Measurements from ENCODE around the gene SLC6A12. TPM values are rescaled to one million over a fixed set of nuclear protein-coding genes. Genes with fewer than 3 reads are reported as not detected.

The SLC6A12 gene
- total RNA-seq, 4 donors from 2014 or later: 0.17 to 0.78 (median 0.34) TPM; not detected in 1

GRCh38 chr12:195156-195555, 18.8 kb downstream of the SLC6A12 start:
- Histone ChIP-seq H3K4me3 (no peak overlapping the region), H3K27me3 (peaks cover 0 to 82% (median 4%) of the 10 kb centered on the region in 4 donors), H3K4me1 (peaks cover 0 to 5% (median 0%) of the 10 kb centered on the region in 4 donors), H3K27ac (replicated peaks in 1 of 4) (no peak overlapping the region), H3K36me3 (no peaks in the 10 kb centered on the region), H3K9me3 (no peaks in the 10 kb centered on the region)
- DNase-seq (ENCODE audit: extremely low spot score): no peak
- intact Hi-C loops (cut with DNase I): no loop called here
- no peak for TF ChIP-seq CTCF (IDR thresholded peaks at IDR 0.05)
- TF ChIP-seq POLR2AphosphoS5 (IDR thresholded peaks at IDR 0.05): no peak
- no peak for TF ChIP-seq POLR2A (IDR thresholded peaks at IDR 0.05; ENCODE audit: low read depth)
- TF ChIP-seq EP300 (IDR thresholded peaks at IDR 0.05): no peak
- WGBS: 43% methylated on average over 5 of the region's 5 CpGs

- Histone ChIP-seq H3K27me3 (peaks cover 0 to 84% (median 4%) of the 10 kb centered on the region in 4 donors), H3K27ac (replicated peaks in 1 of 4) (no peak overlapping the region), H3K9me3 (no peaks in the 10 kb centered on the region), H3K4me3 (no peak overlapping the region), H3K36me3 (no peaks in the 10 kb centered on the region), H3K4me1 (peaks cover 4 to 7% (median 5%) of the 10 kb centered on the region in 4 donors)
- WGBS: 77% methylated on average over 7 of the region's 7 CpGs
- TF ChIP-seq POLR2A (IDR thresholded peaks at IDR 0.05; ENCODE audit: low read depth) (no peak), POLR2AphosphoS5 (IDR thresholded peaks at IDR 0.05) (no peak), EP300 (IDR thresholded peaks at IDR 0.05) (no peak), CTCF (IDR thresholded peaks at IDR 0.05) (no peak)
- no peak for DNase-seq (ENCODE audit: extremely low spot score)
- intact Hi-C loops (cut with DNase I): no loop called here
These were observed 19.7 kb downstream of the SLC6A12 start for GRCh38 chr12:194276-194675.

GRCh38 chr12:193261-193660, 20.7 kb downstream of the SLC6A12 start:
- Histone ChIP-seq H3K9me3 (no peaks in the 10 kb centered on the region), H3K36me3 (no peaks in the 10 kb centered on the region), H3K4me1 (peaks cover 11 to 17% (median 15%) of the 10 kb centered on the region in 4 donors), H3K27me3 (peaks cover 0 to 82% (median 4%) of the 10 kb centered on the region in 4 donors), H3K27ac (replicated peaks in 1 of 4) (no peak overlapping the region), H3K4me3 (no peak overlapping the region)
- WGBS: 53% methylated on average over 9 of the region's 10 CpGs
- no peak for DNase-seq (ENCODE audit: extremely low spot score)
- intact Hi-C loops (cut with DNase I): no loop called here
- TF ChIP-seq CTCF (IDR thresholded peaks at IDR 0.05) (no peak), POLR2A (IDR thresholded peaks at IDR 0.05; ENCODE audit: low read depth) (no peak), POLR2AphosphoS5 (IDR thresholded peaks at IDR 0.05) (no peak), EP300 (IDR thresholded peaks at IDR 0.05) (no peak)

GRCh38 chr12:191541-191940, 22.4 kb downstream of the SLC6A12 start:
- DNase-seq (ENCODE audit: extremely low spot score): no peak
- no peak overlapping the region for H3K27ac ChIP-seq (replicated peaks in 1 of 4)
- 83% methylated on average over 3 of the region's 3 CpGs for WGBS
- TF ChIP-seq POLR2A (IDR thresholded peaks at IDR 0.05; ENCODE audit: low read depth): no peak
- peaks cover 11 to 18% (median 16%) of the 10 kb centered on the region in 4 donors for H3K4me1 ChIP-seq
- H3K27me3 ChIP-seq: peaks cover 0 to 69% (median 4%) of the 10 kb centered on the region in 4 donors
- no peak overlapping the region for H3K4me3 ChIP-seq
- H3K9me3 ChIP-seq: no peaks in the 10 kb centered on the region
- H3K36me3 ChIP-seq: no peaks in the 10 kb centered on the region
- intact Hi-C loops (cut with DNase I): no loop called here

- TF ChIP-seq POLR2AphosphoS5 (IDR thresholded peaks at IDR 0.05) (no peak), POLR2A (IDR thresholded peaks at IDR 0.05; ENCODE audit: low read depth) (no peak), EP300 (IDR thresholded peaks at IDR 0.05) (no peak), CTCF (IDR thresholded peaks at IDR 0.05) (no peak)
- Histone ChIP-seq H3K36me3 (no peaks in the 10 kb centered on the region), H3K4me3 (no peak overlapping the region), H3K9me3 (no peaks in the 10 kb centered on the region), H3K27me3 (peaks cover 0 to 62% (median 4%) of the 10 kb centered on the region in 4 donors), H3K4me1 (peaks cover 11 to 18% (median 16%) of the 10 kb centered on the region in 4 donors), H3K27ac (replicated peaks in 1 of 4) (no peak overlapping the region)
- intact Hi-C loops (cut with DNase I): no loop called here
- 93% methylated on average over 5 of the region's 8 CpGs for WGBS
- DNase-seq (ENCODE audit: extremely low spot score): no peak
These were observed 23.1 kb downstream of the SLC6A12 start for GRCh38 chr12:190881-191280.

Data from esophagus muscularis mucosa (tissue), 4 donors.